Urothelium cell line (cell line): ENCODE data around the gene USP38.
"Not testable (repeated sequence)": the region's sequence is repeated elsewhere in the genome, so short reads cannot be mapped to it uniquely, and the experiment has no call there.

Experiments
- DNase-seq: peaks from one replicate; pipeline ENCODE4 v3.0.0; 2011; ENCODE audit warnings: low spot score, mixed read lengths
- FAIRE-seq: peaks from 2 replicates; lab custom pipeline; 2011; peaks lifted over from hg19 to GRCh38; lab: Jason Lieb, UNC

USP38 gene

DNA sequence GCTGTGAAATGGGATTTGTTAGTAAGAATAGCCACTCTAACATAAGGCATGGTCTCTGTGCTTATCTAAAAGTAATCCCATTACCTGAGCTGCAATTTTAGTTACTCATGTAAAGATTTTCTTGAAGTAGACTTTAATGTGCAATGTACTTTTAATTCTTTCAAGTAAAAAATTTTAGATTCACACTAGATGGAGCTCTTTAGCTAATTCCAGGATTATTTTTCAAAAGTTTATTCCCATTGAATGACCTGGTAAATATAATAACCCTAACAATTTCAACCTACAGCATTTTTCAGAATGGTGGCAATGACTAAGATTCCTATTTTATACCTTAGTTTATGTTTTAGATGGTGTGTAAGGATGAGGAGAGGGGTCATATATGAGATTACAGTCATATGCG lies 18.1 kb downstream of the USP38 start:
- no peak for DNase-seq
- FAIRE-seq = no peak

DNA sequence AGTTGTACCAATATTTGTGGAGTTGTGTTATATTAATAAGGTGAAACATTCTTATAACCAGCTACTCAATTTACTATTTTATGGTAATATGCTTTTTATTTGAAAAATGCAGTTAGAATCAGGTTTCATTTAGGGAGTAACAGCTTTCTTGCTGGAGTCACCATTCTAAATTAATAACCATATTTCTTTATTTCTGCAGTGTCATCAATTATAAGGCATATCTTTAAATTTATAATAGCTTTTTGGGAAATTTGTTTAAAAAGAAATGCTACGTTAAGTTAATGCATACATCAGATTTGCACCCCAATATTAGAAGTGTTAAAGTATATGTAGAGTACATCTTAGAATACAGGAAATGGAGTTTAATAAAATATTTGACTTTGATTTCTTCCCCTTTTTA lies 18.9 kb downstream of the USP38 start:
- FAIRE-seq (no peak), DNase-seq (no peak)

GRCh38 chr4:143207555-143207954 lies 22.8 kb downstream of the USP38 start:
- FAIRE-seq (no peak), DNase-seq (no peak)

GRCh38 chr4:143212566-143212965 lies 27.8 kb downstream of the USP38 start:
- FAIRE-seq = no peak
- no peak for DNase-seq

DNA sequence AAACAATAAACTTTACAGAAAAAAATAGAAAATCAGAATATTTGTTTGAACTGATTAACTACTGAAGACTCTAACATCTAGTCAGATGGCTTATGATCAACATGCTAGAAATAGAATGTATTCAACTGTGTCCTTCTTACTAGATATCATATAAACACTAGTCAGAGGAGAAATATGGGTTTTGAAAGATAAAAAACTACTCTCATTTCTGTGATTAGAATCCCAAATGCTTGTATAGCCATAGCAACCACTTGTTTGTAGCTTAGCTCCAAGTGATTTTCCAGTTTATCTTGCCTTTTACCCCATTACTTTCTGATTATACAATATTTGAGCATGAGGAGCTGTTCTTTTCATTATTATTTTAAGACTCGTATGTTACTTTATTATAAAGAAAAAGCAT lies 31.2 kb downstream of the USP38 start:
- FAIRE-seq (no peak), DNase-seq (no peak)

GRCh38 chr4:143224255-143224654 lies 39.5 kb downstream of the USP38 start:
- no peak for FAIRE-seq

DNA sequence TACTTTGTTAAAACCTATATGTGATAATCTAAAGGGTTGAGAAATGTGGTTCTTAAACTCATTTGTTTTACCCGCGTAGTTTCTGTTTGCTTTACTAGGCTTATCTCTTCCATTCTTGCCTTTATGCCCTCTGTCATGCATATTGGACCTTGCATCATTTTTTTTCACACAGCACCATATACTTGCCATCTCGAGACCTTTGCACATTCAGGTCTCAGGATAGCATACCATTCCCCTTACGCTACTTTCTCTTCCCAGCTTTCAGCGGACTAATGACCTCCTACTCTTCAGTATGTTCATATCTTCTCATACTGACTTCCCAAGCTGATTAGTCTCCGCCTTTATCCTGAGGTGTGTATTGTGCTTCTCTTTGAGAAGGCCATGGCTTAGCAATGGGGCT lies 40.5 kb downstream of the USP38 start:
- DNase-seq = no peak
- FAIRE-seq = no peak

More at GRCh38 chr4:143224255-143224654, 39.5 kb downstream of the USP38 start:
- no peak for DNase-seq

GRCh38 chr4:143230683-143231082 lies 46.0 kb downstream of the USP38 start:
- no peak for DNase-seq
- FAIRE-seq = no peak

GRCh38 chr4:143232277-143232676 lies 47.6 kb downstream of the USP38 start:
- no peak for FAIRE-seq
- no peak for DNase-seq

GRCh38 chr4:143234153-143234552 lies 49.4 kb downstream of the USP38 start:
- FAIRE-seq = no peak

DNA sequence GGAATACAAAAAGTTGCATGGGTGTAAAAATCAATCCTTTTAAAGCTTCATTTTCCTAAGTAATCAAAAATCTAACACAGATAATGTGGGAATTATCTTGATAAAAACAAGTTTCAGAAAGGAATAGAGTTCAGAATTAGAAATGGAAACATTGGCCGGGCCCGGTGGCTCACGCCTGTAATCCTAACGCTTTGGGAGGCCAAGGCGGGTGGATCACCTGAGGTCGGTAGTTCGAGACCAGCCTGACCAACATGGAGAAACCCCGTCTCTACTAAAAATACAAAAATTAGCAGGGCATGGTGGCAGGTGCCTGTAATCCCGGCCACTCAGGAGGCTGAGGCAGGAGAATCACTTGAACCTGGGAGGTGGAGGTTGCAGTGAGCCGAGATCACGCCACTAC lies 52.5 kb downstream of the USP38 start:
- DNase-seq, FAIRE-seq: not testable (repeated sequence)

More at GRCh38 chr4:143234153-143234552, 49.4 kb downstream of the USP38 start:
- DNase-seq = no peak

DNA sequence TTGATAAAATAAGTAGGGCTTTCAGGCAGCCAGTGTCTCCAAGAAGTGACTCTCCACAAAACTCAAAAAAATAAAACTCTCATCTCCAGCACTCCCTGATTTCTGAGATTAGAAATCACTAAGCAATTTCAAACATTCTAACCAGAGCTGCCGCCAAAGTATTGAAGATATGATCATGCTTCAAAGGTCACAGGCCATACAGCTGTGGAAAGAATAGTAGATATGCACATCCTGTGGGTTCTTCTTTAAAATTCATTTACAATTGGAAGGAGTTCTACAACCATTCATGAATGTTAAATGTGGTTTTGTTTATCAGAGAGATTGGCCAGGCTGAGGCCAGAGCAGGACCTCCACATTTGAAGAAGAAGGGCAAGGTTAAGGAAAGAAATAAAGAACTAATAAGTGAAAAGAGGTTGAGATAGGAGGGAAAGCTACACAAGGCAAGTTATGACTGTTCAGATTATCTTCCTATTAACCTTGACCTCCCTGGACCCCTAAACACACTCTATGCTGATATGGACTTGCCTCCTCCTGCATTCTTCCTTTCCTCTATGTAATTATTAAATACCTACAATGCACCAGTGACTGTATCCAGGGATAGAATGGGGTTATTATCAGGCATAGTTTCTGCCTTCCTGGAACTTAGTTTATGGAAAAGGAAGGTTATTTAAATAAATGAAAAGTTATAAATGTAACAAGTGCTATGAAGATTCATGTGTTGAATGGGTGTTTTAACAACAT lies 56.4 kb downstream of the USP38 start:
- no peak for DNase-seq
- FAIRE-seq = no peak

DNA sequence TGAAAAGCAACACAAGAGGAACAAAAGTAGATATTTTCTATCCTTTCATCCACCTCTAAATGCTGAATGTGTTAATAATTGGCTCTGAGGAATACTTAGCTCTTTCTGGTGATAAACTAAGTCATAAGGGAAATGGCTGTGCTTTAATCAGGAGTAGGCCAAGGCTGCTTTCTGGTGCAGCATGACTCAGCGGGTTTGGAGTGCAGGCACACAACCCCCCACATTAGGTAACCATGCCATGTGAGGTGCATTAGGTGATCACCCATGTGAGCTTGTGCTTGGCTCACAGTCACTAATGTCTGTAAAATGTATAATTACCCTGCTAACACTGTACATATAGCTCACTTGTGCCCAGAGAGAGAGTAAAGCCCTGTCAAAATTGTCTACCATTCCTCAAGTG lies 57.2 kb downstream of the USP38 start:
- FAIRE-seq (no peak), DNase-seq (no peak)

- DNase-seq (no peak), FAIRE-seq (no peak)
Observed at GRCh38 chr4:143243041-143243440, 58.3 kb downstream of the USP38 start.

GRCh38 chr4:143246977-143247376 lies 62.3 kb downstream of the USP38 start:
- DNase-seq = no peak

GRCh38 chr4:143247866-143248265 lies 63.1 kb downstream of the USP38 start:
- no peak for FAIRE-seq

More at GRCh38 chr4:143246977-143247376, 62.3 kb downstream of the USP38 start:
- FAIRE-seq = no peak

GRCh38 chr4:143248827-143249226 lies 64.1 kb downstream of the USP38 start:
- FAIRE-seq (no peak), DNase-seq (no peak)

More at GRCh38 chr4:143247866-143248265, 63.1 kb downstream of the USP38 start:
- no peak for DNase-seq

GRCh38 chr4:143250617-143251016 lies 65.9 kb downstream of the USP38 start:
- DNase-seq = no peak
- FAIRE-seq = no peak

DNA sequence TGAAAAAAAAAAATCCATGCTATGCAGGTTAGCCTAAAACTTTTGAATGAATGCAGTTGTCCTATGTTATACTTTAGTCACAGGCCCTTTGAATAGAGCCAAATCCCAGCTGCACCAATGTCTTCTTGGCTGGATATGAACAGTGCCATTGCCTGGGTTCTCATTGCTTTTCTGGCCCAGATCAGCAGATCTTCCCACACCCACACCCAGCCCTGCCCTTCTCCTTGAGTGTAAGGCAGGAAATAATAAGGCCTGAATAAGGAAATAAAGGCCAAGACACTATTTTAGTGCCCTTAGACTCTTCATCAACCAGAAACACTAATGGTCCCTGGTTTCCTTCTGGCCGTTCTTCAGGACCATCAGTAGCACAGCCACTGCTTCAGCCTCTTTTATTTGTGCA lies 66.6 kb downstream of the USP38 start:
- DNase-seq (no peak), FAIRE-seq (no peak)

- DNase-seq = no peak
- no peak for FAIRE-seq
Observed at GRCh38 chr4:143251779-143252178, 67.1 kb downstream of the USP38 start.

- FAIRE-seq (no peak), DNase-seq (no peak)
Observed at GRCh38 chr4:143252478-143252877, 67.8 kb downstream of the USP38 start.

GRCh38 chr4:143253166-143253565 lies 68.4 kb downstream of the USP38 start:
- DNase-seq (no peak), FAIRE-seq (no peak)
